ENCODE data around the gene RNLS. TPM values are rescaled to one million over a fixed set of nuclear protein-coding genes. Genes with fewer than 3 reads are reported as not detected.

RNLS gene
- total RNA-seq, 1 experiment from 2014 or later, result 8.1 TPM

DNA sequence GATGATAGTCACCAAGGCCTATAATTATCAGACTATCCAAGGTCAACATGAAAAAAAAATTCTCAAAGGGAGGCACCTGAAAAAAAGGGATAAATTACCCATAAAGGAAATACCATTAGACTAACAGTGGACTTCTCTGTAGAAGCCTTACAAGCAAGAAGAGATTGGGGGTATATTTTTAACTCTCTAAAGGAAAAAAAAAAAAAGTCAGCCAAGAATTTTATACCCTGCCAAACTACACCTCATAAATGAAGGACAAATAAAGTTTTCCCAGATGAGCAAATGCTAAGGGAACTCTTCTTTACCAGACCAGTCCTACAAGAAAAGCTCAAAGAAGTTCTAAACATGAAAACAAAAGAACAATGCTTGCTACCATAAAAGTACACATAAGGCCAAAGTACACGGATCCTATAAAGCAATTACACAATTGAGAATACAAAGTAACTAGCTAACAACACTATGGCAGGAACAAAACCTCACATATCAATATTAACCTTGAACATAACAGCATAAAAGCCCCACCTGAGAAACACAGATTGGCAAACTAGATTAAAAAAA is 263.1 kb downstream of the RNLS start:
- intact Hi-C loops (cut with micrococcal nuclease; ENCODE audit: unreplicated experiment), result no loop called here
- no peak overlapping the region for H3K27ac ChIP-seq (ENCODE audit: low read depth, low read length, poor library complexity, severe bottlenecking)

DNA sequence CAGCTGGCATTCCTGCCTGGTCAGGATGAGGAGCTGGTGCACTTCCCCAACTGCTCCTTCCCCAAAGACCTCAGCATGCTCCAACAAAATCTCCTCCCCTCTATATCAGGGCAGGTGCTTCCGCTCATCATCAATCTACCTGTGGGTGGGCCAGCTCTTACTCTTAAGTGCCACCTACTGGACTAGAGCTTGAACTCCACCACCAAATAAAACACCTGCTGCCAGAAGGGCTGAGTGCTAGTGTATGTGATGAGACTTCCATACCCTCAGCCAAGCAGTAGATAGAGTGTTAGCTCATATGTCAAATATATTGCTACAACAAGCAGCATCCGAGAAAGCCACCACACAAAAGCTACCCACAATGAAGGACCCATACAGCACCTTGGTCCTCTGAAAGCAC is 264.3 kb downstream of the RNLS start:
- no peaks in the 10 kb centered on the region for H3K36me3 ChIP-seq (ENCODE audit: insufficient read depth, low read length, poor library complexity, severe bottlenecking)
- no TSS peak for BruUV-seq (replicated peaks)
- no peak for DNase-seq (ENCODE audit: low spot score)
- TF ChIP-seq EZH2 (IDR thresholded peaks at IDR 0.05; ENCODE audit: borderline replicate concordance, low read depth, low read length, poor library complexity, severe bottlenecking), result no peak
- TF ChIP-seq, protein P1, sequence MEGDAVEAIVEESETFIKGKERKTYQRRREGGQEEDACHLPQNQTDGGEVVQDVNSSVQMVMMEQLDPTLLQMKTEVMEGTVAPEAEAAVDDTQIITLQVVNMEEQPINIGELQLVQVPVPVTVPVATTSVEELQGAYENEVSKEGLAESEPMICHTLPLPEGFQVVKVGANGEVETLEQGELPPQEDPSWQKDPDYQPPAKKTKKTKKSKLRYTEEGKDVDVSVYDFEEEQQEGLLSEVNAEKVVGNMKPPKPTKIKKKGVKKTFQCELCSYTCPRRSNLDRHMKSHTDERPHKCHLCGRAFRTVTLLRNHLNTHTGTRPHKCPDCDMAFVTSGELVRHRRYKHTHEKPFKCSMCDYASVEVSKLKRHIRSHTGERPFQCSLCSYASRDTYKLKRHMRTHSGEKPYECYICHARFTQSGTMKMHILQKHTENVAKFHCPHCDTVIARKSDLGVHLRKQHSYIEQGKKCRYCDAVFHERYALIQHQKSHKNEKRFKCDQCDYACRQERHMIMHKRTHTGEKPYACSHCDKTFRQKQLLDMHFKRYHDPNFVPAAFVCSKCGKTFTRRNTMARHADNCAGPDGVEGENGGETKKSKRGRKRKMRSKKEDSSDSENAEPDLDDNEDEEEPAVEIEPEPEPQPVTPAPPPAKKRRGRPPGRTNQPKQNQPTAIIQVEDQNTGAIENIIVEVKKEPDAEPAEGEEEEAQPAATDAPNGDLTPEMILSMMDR (conservative IDR thresholded peaks at IDR 0.05; ENCODE audit: low read depth, low read length), result peak; percentile 37
- H3K4me3 ChIP-seq (ENCODE audit: low read depth, low read length, poor library complexity, severe bottlenecking), result no peak overlapping the region
- intact Hi-C loops (cut with micrococcal nuclease; ENCODE audit: unreplicated experiment), result no loop called here
- H3K9me3 ChIP-seq (ENCODE audit: low read depth, low read length, poor library complexity, severe bottlenecking), result peaks cover 10% of the 10 kb centered on the region
- H3K27ac ChIP-seq (ENCODE audit: low read depth, low read length, poor library complexity, severe bottlenecking), result no peak overlapping the region
- POLR2A ChIA-PET (ENCODE audit: low non-redundant PET), result no interaction called here
- CTCF ChIA-PET, result no interaction called here
- H3K27me3 ChIP-seq (replicated peaks; ENCODE audit: insufficient read depth, low read depth, low read length, poor library complexity), result peaks cover 4% of the 10 kb centered on the region
- no peaks in the 10 kb centered on the region for H3K4me1 ChIP-seq (ENCODE audit: insufficient read depth, low read length, poor library complexity, severe bottlenecking)

More for the DNA sequence above, 263.1 kb downstream of the RNLS start:
- ChIA-PET POLR2A (ENCODE audit: low non-redundant PET) (no interaction called here), CTCF (no interaction called here)
- H3K36me3 ChIP-seq (ENCODE audit: insufficient read depth, low read length, poor library complexity, severe bottlenecking), result no peaks in the 10 kb centered on the region
- no peaks in the 10 kb centered on the region for H3K4me1 ChIP-seq (ENCODE audit: insufficient read depth, low read length, poor library complexity, severe bottlenecking)
- BruUV-seq (replicated peaks), result no TSS peak
- H3K9me3 ChIP-seq (ENCODE audit: low read depth, low read length, poor library complexity, severe bottlenecking), result peaks cover 10% of the 10 kb centered on the region
- H3K4me3 ChIP-seq (ENCODE audit: low read depth, low read length, poor library complexity, severe bottlenecking), result no peak overlapping the region
- no peak for TF ChIP-seq EZH2 (IDR thresholded peaks at IDR 0.05; ENCODE audit: borderline replicate concordance, low read depth, low read length, poor library complexity, severe bottlenecking)
- no peak for DNase-seq (ENCODE audit: low spot score)
- H3K27me3 ChIP-seq (replicated peaks; ENCODE audit: insufficient read depth, low read depth, low read length, poor library complexity), result no peaks in the 10 kb centered on the region

DNA sequence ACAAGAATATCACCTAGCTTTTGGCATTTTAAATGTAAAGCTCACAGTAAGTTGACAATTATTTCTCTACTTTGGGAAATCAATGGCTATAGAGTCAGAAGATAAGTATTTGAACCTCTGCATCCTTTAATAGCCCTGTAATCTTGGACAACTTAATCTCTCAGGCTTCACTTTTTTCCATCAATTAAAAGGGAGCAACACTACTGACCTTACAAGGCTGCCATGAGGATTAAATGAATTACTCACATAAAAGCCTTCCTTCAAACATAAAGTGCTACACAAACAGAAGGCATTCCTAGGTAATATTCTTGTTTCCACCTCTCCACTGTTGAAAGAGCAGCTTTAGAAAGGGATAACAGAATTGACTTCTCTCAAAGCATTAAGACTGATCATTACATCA is 266.0 kb downstream of the RNLS start:
- CTCF ChIA-PET, result no interaction called here
- intact Hi-C loops (cut with micrococcal nuclease; ENCODE audit: unreplicated experiment), result no loop called here
- H3K4me3 ChIP-seq (ENCODE audit: low read depth, low read length, poor library complexity, severe bottlenecking), result no peak overlapping the region
- no peak overlapping the region for H3K27ac ChIP-seq (ENCODE audit: low read depth, low read length, poor library complexity, severe bottlenecking)
- H3K36me3 ChIP-seq (ENCODE audit: insufficient read depth, low read length, poor library complexity, severe bottlenecking), result no peaks in the 10 kb centered on the region
- H3K9me3 ChIP-seq (ENCODE audit: low read depth, low read length, poor library complexity, severe bottlenecking), result peaks cover 10% of the 10 kb centered on the region
- no TSS peak for BruUV-seq (replicated peaks)
- peaks cover 6% of the 10 kb centered on the region for H3K27me3 ChIP-seq (replicated peaks; ENCODE audit: insufficient read depth, low read depth, low read length, poor library complexity)
- TF ChIP-seq EZH2 (IDR thresholded peaks at IDR 0.05; ENCODE audit: borderline replicate concordance, low read depth, low read length, poor library complexity, severe bottlenecking), result no peak
- TF ChIP-seq, protein P1 (conservative IDR thresholded peaks at IDR 0.05; ENCODE audit: low read depth, low read length), result no peak
- POLR2A ChIA-PET (ENCODE audit: low non-redundant PET), result no interaction called here
- H3K4me1 ChIP-seq (ENCODE audit: insufficient read depth, low read length, poor library complexity, severe bottlenecking), result no peaks in the 10 kb centered on the region
- DNase-seq (ENCODE audit: low spot score), result no peak

DNA sequence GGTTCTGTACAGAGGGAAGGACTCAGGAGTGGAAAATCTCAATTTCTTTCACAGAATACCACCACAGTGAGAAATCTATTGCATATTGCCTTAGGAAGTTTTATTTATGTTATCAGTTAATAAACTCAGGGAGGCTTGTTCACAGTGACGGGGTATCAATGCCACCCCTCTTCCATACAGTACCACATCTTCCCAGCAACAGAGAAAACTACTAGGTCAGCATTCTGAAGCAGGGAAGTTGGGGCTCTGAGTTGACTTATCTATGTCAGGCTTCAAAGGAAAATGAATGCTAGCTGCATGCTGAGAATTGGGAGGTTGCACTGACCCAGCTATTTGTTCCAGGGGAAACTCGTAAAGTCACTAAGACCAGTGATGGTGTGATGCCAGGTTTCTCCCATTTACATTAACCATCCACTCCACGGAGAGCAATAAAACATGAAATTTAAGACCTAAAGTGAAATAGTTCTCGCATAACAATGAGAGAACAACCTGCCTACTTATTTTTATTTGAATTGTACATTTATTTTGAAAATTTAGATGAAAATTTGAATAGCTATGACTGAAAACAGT is 266.7 kb downstream of the RNLS start:
- no peaks in the 10 kb centered on the region for H3K4me1 ChIP-seq (ENCODE audit: insufficient read depth, low read length, poor library complexity, severe bottlenecking)
- no peak overlapping the region for H3K4me3 ChIP-seq (ENCODE audit: low read depth, low read length, poor library complexity, severe bottlenecking)
- ChIA-PET CTCF (no interaction called here), POLR2A (ENCODE audit: low non-redundant PET) (no interaction called here)
- H3K36me3 ChIP-seq (ENCODE audit: insufficient read depth, low read length, poor library complexity, severe bottlenecking), result no peaks in the 10 kb centered on the region
- no peak overlapping the region for H3K27ac ChIP-seq (ENCODE audit: low read depth, low read length, poor library complexity, severe bottlenecking)
- intact Hi-C loops (cut with micrococcal nuclease; ENCODE audit: unreplicated experiment), result no loop called here
- TF ChIP-seq, protein P1 (conservative IDR thresholded peaks at IDR 0.05; ENCODE audit: low read depth, low read length), result no peak
- TF ChIP-seq EZH2 (IDR thresholded peaks at IDR 0.05; ENCODE audit: borderline replicate concordance, low read depth, low read length, poor library complexity, severe bottlenecking), result no peak
- DNase-seq (ENCODE audit: low spot score), result no peak
- peaks cover 6% of the 10 kb centered on the region for H3K27me3 ChIP-seq (replicated peaks; ENCODE audit: insufficient read depth, low read depth, low read length, poor library complexity)
- no TSS peak for BruUV-seq (replicated peaks)
- peaks cover 10% of the 10 kb centered on the region for H3K9me3 ChIP-seq (ENCODE audit: low read depth, low read length, poor library complexity, severe bottlenecking)

All from A673 (cell line).